ENCODE results near the gene ZNF526. TPM values are rescaled to one million over a fixed set of nuclear protein-coding genes. Genes with fewer than 3 reads are reported as not detected.

Gene ZNF526, protein sequence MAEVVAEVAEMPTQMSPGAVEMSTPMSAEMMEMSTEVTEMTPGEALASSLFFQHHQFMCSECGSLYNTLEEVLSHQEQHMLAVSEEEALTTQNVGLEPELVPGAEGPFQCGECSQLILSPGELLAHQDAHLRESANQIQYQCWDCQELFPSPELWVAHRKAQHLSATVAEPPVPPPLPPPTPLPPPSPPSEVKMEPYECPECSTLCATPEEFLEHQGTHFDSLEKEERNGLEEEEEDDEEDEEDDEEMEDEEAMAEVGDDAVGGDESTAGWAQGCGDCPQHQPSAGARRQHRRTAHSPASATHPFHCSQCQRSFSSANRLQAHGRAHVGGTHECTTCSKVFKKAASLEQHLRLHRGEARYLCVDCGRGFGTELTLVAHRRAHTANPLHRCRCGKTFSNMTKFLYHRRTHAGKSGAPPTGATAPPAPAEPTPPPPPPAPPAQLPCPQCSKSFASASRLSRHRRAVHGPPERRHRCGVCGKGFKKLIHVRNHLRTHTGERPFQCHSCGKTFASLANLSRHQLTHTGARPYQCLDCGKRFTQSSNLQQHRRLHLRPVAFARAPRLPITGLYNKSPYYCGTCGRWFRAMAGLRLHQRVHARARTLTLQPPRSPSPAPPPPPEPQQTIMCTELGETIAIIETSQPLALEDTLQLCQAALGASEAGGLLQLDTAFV
- polyA plus RNA-seq (ENCODE audit: insufficient read length), result 6.7 TPM

DNA sequence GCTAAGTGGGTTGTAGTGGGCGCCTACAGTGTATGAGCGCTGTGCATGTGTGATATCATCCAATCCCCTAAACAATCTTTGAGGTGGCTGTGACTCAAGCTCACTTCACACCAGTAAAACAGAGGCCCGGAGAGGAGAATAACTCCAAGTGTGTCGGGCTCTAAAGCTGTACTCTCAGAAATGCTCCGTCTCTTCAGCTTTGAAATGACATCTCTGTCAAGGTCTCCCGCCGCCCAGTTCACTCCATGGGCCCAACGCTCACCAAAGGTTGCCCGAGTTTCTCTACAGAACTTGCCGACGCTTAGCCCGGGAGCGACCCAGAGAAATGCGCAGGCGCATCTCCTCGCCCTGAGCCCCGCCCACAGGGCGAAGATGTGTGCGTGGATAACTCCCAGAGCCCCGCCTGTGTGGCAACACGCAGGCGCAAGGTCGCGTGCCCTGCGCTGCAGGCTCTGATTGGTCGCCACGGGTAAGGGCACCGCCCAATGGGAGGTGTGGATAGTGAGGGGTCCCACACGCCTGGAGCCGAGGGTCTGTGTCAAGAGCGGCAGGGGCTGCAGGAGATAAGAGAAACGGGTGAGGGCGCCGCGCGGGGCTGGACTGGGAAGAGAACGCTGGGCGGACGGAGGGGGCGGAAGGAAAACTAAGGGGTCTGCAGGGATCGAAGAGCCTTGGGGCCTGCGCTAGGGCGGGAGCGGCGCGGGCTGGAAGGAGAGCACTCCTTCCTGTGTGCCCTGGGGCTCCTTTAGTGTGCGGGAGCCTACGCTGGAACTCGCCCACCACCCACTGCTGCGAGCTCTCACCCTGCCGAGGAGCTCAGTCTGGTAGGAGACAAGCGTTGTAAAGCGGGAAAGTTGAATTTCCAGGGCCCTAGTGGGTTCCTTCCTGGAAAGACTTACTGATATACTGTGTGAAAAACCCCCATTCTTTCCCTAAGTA is at the start of gene ZNF526:
ZNF526 (plus strand) TSS at position 501 of the 939 bp plus-strand sequence. CDS start 4,092 bp downstream, outside the sequence.
- peak; percentile 99 for DNase-seq

DNA sequence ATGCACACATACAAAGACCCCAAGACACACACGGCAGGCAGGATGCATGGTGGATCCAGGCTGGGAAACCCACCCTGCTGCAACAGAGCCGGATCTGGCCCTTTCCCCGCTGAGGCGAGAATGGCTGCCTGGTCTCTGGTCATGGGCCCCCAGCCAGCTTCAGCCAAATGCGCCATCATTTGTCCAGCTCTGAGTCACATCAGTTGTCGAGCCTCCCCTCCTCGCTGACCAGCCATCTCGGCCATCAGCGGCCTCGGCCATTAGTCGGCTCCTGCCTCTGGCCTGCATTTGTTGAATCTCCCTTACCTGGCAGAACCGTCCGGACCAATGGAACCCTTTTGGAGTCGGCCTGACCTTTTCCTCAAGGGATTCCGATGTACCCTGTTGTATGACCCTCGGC is 49.4 kb upstream of the ZNF526 start:
- no peak for DNase-seq

DNA sequence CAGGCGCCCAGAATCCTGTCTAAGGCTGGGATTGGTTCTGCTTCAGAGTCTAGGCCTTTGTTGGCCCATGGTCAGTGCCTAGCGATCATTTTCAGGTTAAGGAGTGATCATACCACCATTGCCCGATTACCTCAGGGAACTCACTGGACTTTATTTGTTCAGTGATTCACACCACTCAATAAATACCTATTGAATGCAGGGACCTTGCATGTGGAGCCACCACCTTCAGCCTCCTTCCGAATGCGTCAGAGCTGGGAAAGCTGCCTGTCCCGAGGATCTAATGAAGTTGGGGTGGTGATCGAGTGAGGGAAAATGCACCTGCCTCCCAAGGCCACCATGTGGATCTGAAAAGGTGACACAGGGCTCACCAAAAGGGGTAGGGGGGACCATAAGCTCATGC is 47.9 kb upstream of the ZNF526 start:
- no peak for DNase-seq

DNA sequence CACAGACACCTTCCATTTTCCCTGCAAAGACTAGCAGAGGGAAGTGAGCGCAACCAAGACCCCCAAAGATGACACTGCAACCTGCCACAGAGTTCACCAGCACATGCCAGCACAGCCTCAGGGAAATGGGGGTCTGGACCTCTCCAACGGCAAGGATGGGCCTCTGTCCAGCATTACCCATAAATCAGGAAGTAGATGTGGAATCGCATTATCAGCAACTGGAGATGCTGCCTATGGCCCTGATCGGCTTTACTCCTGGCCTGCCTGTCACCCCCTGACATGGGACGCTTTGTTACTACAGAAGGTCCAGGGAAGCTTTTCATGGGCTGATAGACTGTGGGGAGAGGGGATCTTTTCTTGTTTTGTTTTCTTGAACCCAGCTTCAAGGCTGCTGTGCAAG is 46.4 kb upstream of the ZNF526 start:
- no peak for DNase-seq

DNA sequence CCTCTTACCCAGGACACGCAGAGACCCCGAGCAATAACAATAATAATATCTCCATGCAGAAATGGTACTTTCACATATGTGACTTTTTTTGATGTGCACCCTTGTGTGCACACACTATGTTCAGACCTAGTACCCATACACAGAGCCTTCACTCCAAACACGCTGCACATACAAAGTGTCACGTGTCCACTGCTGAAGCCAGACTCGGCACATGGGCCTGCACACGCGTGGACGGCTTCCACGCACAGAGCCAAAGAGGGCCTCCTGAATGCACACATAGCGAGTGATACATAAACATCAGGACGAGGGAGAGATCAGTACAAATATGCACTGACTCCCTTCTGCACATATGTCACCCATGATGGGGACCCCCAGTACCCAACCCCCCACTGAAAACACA is 45.9 kb upstream of the ZNF526 start:
- no peak for DNase-seq

DNA sequence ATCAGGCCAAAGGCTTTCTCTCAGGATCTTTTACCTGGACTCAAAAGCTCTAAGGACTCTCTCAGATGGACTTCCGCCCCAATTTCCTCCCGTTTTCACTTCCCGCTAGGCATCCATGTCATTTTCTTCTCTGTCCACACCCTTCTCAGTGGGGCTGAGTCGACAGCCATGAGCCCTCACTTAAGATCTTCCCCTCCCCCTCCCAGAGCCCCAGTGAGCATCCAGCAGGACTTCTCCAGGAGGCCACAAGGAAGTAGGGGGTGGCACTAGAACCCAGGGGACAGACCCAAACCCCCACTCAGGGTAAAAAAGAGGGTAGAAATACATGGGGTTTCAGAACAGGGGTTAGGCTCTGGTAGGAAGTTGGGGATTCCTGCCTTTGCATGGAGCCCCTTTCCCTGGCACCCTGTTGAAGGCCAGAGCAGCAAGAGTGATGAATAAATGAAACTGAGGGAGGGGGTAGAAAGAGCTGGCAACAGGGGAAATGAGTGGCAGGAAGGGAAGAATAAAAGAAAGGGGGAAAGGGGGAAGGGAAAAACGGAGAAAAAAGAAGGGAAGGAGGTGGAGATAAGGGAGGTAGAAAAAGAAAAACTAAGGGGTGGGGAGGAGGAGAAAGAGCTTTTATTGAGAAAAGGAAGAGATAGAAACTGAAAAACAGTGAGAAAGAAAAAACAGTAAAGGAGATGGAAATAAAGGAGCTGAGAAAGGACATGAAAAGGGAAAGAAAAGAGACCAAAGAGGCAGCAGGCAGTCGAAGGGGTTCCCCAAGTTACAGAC is 45.0 kb upstream of the ZNF526 start:
- no peak for DNase-seq

DNA sequence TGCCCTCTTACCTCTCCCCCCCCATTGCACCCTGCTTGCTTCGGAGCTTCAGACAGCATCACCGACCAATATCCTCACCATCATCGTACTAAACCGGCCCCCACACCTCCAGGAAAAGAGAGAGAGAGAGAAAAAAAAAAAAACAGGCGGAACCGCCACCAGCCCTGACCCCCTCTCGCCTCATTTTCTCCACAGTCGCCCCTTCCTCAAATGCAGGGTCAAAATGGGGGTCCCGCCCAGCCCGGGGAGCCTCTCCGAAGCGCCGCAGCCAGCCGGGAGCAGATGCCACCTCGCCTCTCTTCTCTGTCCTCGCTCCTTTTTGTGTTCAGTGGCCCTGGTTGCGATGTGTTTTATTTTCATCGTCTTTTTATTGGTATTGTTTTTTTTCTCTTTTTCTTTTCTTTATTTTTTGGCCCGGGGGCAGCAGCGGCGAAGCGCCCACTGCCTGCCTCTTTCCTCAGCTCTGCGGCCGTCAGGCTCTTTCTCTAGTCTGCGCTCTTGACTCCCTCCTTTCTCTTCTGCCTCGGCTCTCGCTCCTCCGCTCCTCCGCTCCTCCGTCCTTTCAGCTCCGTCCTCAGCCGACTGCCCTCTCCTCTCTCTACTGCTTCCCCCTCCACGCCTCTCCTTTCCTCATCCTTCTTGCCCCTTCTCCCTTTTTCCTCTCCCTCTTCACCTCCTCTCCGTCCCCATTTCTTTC is 44.0 kb upstream of the ZNF526 start:
- no peak for DNase-seq

DNA sequence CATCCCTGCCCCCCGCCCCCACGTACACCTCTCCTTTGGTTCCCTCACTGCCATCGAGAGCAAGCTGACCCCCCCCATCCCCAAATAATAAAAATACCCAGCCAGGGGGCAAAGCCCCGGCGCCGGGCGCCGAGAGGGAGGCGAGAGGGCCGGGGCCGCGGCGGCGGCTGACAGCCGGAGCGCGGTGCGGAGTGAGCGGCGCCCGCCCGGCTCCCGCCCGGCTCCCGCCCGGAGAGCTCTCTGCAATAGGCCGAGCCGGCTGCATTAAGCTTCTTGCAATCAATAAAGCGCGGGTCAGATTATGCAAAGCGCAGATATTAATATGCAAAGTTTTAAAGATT is 43.5 kb upstream of the ZNF526 start:
- DNase-seq, result no peak

DNA sequence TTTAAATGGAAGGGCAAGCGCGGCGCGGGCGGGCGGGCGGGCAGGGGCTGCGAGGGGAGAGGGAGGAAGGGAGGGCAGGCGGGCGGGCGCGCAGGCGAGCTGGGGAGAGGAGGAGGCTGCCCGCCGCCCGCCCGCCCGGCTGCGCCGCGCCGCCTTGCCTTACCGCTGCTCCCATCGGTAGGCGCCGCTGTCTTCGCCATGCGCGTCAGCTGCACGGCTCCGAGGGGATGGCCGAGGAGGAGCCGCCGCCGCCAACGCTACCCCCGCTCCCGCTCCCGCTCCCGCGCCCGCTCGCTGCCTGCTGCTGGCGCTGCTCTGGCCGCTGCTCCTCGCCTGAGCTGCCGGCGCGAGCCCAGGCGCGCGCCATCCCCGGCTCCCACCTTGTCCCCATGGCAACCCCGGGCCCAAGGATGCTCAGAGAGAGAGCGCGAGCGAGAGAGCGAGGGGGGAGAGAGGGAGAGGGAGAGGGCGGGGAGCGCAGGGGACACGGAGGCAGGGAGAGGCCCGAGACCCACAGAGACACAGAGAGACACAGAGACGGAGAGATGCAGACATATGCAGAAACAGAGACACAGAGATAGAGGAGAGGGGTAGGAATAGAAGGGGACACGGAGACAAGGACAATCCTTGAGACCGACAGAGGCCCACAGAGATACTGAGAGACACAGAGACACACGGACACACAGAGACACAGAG is 43.0 kb upstream of the ZNF526 start:
- DNase-seq, result peak; percentile 72

DNA sequence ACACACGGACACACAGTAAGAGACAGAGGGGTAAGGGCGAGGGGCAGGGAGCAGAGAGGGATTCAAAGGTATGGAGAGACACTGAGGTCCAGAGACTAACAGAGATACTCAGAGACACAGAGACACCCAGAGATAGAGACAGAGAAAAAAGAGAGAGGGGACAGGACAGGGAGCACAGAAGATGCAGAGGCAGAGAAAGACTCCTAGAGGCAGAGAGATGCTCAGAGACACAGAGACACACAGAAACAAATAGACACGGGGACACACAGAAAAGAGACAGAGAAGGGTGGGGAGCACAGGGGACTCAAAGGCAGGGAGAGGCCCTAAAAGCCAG is 42.5 kb upstream of the ZNF526 start:
- no peak for DNase-seq

DNA sequence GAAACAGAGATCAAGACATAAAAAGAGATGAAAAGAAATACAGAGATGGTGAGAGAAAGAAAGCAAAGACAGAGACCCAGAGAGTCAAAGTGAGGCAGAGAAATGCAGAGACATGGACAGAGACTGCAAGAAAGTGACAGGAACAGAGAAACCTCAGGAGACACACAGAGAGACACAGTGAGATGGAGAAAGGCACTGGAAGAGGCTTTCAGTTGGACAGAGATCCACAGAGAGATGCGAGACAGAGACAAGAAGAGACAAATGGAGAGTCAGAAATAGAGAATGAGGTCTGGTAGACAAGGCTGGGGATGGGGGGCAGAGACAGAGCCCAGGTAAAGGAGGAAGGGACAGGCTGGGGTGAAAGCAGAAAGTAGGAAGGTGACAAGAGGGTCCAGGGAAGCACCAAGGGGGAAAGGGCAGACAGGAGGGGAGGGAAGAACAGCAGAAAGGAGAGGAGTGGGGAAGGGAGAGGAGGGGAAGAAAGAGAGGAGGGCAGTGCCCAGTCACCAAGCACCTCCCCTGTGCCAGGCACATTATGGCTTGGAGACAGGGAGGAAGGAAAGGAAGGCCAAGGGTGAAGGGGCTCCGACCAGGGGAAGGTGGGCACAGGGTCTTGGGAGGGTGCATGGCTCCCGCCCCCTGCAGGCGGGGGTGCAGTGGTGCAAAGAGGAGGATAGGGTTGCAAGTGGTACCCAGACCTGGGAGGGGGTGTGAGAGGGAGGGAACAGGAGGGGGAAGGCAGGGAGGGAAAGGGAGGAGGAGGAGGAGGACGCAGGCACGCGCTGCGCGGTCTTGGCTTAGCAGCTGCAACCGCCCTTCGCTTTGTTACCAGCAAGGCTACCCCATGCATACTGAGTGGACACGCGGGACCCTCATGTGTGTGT is 41.1 kb upstream of the ZNF526 start:
- DNase-seq, result no peak

DNA sequence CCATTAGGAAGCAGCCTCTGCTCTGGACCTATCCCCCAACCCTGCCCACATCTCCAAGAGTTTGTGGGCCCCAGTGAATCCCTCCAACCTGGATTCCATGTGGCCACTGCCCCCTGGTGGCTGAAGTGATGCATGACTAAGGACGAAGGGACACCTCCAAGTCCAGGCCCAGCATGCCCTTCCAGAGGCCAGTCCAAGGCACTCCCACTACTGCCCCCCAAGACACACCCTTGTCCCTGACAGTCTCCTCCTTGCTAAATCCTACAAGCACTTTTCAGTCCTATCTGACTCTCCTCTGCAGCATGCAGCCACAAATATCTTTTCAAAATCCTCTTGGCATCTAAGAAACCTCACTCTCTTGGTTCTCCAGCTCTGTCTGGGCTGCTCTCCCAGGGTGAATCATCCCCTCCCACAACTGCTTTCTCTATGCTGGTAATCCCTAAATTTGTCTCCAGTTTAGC is 35.7 kb upstream of the ZNF526 start:
- peak; percentile 48 for DNase-seq

DNA sequence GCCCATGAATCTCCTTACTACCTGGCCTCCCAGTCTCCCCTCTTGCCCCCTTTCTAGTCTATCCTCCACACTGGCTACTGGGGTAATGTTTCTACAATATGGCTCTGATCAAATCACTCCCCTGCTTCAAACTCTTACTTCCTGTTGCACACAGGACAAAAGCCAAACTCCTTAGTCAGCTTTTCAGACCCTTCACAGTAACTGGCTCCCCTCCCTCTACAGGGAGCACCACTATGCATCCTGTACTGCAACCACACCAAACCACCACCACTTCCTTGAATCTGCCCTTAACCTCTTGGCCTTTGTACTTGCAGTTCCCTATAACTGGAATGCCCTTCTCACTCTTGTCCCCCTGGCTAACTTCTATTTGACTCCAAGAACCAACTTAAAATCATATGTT is 34.8 kb upstream of the ZNF526 start:
- DNase-seq, result no peak

DNA sequence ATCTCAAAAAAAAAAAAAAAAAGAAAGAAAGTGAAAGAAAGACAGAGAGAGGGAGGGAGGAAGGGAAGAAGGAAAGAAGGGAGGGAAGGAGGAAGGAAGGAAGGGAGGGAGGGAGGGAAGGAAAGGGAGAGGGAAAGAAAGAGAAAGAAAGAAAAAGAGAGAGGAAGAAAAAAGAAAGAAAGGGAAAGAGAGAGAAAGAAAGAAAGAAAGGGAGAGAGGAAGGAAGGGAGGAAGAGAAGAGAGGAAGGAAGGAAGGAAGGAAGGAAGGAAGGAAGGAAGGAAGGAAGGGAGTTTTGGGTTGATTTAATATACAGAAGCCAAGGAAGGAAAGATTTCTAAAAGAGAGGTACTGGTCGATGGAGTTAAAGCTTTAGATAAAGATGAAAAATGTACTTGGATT is 31.4 kb upstream of the ZNF526 start:
- no peak for DNase-seq

DNA sequence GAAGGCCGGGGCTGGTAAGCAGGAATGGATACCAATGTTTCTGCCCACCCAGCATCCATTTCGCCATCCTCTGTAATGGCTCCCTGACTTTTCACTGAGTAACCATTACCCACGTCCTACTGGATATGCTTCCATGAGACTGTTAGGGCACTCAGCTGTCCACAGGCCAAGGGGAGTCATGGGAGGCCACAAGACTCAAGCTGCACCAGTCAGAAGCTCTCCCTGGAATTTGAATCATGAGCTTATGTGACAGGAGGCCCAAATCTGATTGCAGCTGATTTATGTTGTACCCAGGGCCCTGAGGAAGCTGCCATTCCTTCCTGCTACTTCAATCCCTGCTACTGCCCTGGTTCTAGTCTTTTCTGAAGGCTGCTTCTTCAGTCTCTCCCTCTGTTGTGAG is 31.0 kb upstream of the ZNF526 start:
- no peak for DNase-seq

DNA sequence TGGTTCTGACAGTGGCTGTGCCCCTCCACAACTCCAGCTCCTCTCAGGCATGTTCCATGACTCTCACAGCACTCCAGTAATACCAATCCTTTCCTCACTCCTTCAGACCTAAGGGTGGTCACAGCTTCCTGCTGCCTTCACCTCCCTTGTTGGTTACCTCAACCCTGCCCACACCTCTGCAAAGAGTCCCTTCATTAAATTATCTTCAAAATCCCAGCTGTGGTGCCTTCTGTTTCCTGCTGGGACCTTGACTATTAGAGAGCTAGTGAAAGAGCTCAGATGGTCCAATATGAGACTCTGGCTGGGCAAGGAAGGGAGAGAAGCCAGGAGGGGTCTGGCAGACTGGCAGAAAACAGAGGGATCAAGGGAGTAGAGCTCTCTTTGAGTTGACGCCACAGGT is 28.8 kb upstream of the ZNF526 start:
- DNase-seq, result no peak

DNA sequence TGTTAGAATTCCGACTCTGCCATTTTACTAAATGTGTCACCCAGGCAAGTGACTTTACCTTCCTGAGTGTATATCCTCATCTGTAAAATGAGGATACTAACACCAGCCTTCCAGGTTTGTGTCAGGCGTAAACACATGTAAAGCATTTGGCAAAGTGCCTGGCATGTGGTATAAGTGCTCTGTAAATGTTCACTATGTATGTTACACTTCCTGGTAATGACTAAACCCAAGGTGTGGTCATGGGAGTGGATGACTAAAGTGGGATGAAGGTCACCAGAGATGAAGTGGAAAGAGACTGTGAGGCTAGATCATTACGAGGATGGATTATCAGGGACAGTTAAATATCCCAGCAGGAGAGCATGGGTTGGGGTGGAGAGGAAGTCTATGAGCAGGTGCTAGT is 28.3 kb upstream of the ZNF526 start:
- no peak for DNase-seq

DNA sequence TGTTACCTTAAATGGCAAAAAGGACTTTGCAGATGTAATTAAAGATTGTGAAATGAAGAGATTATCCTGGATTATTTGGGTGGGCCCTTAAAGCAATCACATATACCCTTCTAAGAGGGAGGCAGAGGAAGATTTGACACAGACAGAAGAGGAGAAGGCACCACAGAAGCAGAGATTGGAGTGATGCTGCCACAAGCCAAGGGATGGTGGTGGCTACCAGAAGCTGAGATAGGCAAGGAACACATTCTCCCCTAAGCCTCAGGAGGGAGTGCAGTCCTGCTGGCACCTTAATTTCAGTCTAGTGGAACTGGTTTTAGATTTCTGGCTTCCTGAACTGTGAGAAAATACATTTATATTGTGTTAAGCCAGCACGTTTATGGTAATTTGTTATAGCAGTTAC is 26.8 kb upstream of the ZNF526 start:
- no peak for DNase-seq

DNA sequence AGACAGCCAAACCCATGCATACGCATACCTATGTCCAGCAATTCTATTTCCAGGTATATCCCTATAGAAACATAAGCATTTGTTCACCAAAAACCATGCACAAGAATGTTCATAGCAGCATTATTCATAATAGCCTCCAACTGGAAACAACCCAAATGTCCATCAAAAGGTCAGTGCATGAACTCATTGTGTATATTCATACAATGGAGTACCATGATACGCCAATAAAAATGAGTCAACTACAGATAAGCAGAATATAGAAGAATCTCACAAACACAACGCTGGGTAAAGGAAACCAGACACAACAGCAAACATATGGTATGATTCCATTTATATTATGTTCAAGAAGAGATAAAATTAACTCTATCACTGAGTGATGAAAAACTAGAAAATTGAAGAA is 26.4 kb upstream of the ZNF526 start:
- no peak for DNase-seq

Measured in hindlimb muscle (tissue), 1 donor.